ENCODE data around the gene SPEM2. TPM values are rescaled to one million over a fixed set of nuclear protein-coding genes. Genes with fewer than 3 reads are reported as not detected.
A peak's percentile ranks its signal among the peaks of the same experiment; 100 is the strongest.

The SPEM2 gene
- total and polyA plus RNA-seq, 2 of the 8 experiments (the other 6 are each of a cell fraction or from before 2014, with no cell fraction given), result 0.03 TPM; not detected in 1

- CTCF ChIA-PET (ENCODE audit: partially characterized antibody), result interaction anchor here (0.6 to 5.4 kb wide), 25 partner anchors 8 to 144 kb away, joined by 3 to 26 read pairs (median 3); partner anchors contain the start of genes NLGN2, SLC35G6, SPEM2 and TMEM256
- peak overlapping the region; percentile 91 for H3K4me2 ChIP-seq (ENCODE audit: insufficient read depth in 1 of 2, low read depth in 2 of 2, low read length in 2 of 2)
- no peak for FAIRE-seq
- TF ChIP-seq EGR1 (IDR thresholded peaks at IDR 0.05; ENCODE audit: borderline replicate concordance, low read depth, low read length), result no peak
- TF ChIP-seq JUN (IDR thresholded peaks at IDR 0.05; ENCODE audit: low read depth, low read length), result no peak
- peak; percentile 91; the same call in 1 of the 2 replicates for TF ChIP-seq MAFK (IDR thresholded peaks at IDR 0.05; ENCODE audit: low read depth, low read length)
- no peak for TF ChIP-seq TEAD4 (IDR thresholded peaks at IDR 0.05; ENCODE audit: low read depth, low read length)
- TF ChIP-seq BCL11A (IDR thresholded peaks at IDR 0.05; ENCODE audit: low read depth in 2 of 2, low read length in 2 of 2), result no peak
- peak; percentile 7 for TF ChIP-seq KDM4A (IDR thresholded peaks at IDR 0.05; ENCODE audit: low read depth, low read length, severe bottlenecking)
- TF ChIP-seq EZH2 (IDR thresholded peaks at IDR 0.05; ENCODE audit: low read depth, low read length, severe bottlenecking), result no peak
- TF ChIP-seq SIRT6 (IDR thresholded peaks at IDR 0.05; ENCODE audit: low read length), result no peak
- no peak for TF ChIP-seq TAF1 (IDR thresholded peaks at IDR 0.05; ENCODE audit: low read depth, low read length)
- TF ChIP-seq SAP30 (IDR thresholded peaks at IDR 0.05; ENCODE audit: insufficient read depth, insufficient replicate concordance, low read length), result peak; percentile 54
- peak; percentile 67 for TF ChIP-seq ASH2L (IDR thresholded peaks at IDR 0.05; ENCODE audit: low read length)
- peak; percentile 56 to 87; a peak in 3 of 4 replicates for TF ChIP-seq HDAC2 (IDR thresholded peaks at IDR 0.05; ENCODE audit: borderline replicate concordance in 1 of 2, low read depth in 2 of 2, low read length in 2 of 2)
- TF ChIP-seq KDM1A (IDR thresholded peaks at IDR 0.05; ENCODE audit: borderline replicate concordance, low read length), result 0 out of 2 replicates have a peak, but pooled peaks have one; percentile 32
Measured at GRCh38 chr17:7440834-7441195, 15.4 kb downstream of the SPEM2 start.

More at GRCh38 chr17:7440834-7441195, 15.4 kb downstream of the SPEM2 start:
- Histone ChIP-seq H2AK5ac (ENCODE audit: low read depth, low read length) (no peak overlapping the region), H4K5ac (ENCODE audit: insufficient read length, low read depth, low read length) (peak overlapping the region; percentile 71), H3K27ac (ENCODE audit: low read depth, low read length) (peak overlapping the region; percentile 98; the same call in 1 of the 2 replicates), H3K4me3 (ENCODE audit: extremely low read depth in 1 of 4, insufficient read depth in 2 of 4, low read depth in 3 of 4, low read length in 4 of 4) (peak overlapping the region; percentile 50 to 83 (median 67)), H4K91ac (replicated peaks; ENCODE audit: insufficient read length, low read length) (peak overlapping the region; percentile 12), H2AFZ (ENCODE audit: low read length) (no peak overlapping the region), H2BK20ac (ENCODE audit: low read length) (no peak overlapping the region), H4K8ac (ENCODE audit: extremely low read depth, insufficient read depth, low read length) (no peak overlapping the region), H2BK120ac (replicated peaks; ENCODE audit: low read depth, low read length) (no peak overlapping the region), H3K9ac (replicated peaks in 1 of 4; ENCODE audit: extremely low read depth in 1 of 4, low read depth in 3 of 4, low read length in 3 of 4) (peak overlapping the region in 2 of 4 experiments; percentile 94 to 95; a peak in 4 of 7 replicates), H3K9me3 (ENCODE audit: insufficient read depth in 2 of 2, low read depth in 1 of 2, low read length in 1 of 2) (no peaks in the 10 kb centered on the region), H3K23me2 (ENCODE audit: low read depth, low read length) (peaks cover 34% of the 10 kb centered on the region; the same call in 1 of the 2 replicates), H3K36me3 (ENCODE audit: control insufficient read depth in 2 of 4, insufficient read depth in 4 of 4, low read length in 3 of 4) (no peaks in the 10 kb centered on the region), H3K4me1 (replicated peaks in 1 of 4; ENCODE audit: control insufficient read depth in 3 of 4, insufficient read depth in 4 of 4, low read length in 3 of 4) (peaks cover 3 to 35% (median 18%) of the 10 kb centered on the region in 4 experiments), H2BK5ac (ENCODE audit: low read depth, low read length) (no peak overlapping the region; the same call in 1 of the 2 replicates), H3K56ac (replicated peaks; ENCODE audit: insufficient read length, low read depth, low read length) (no peak overlapping the region), H2BK12ac (ENCODE audit: low read depth, low read length) (peak overlapping the region; percentile 62; the same call in 1 of the 2 replicates), H3K79me2 (ENCODE audit: control insufficient read depth in 1 of 2, insufficient read depth in 2 of 2, low read length in 2 of 2) (no peaks in the 10 kb centered on the region), H3K4ac (replicated peaks; ENCODE audit: insufficient read length, low read depth, low read length) (no peak overlapping the region), H4K20me1 (replicated peaks in 1 of 2; ENCODE audit: control insufficient read depth in 1 of 2, insufficient read depth in 2 of 2, low read length in 2 of 2) (no peaks in the 10 kb centered on the region), H3K27me3 (replicated peaks in 1 of 4; ENCODE audit: control insufficient read depth in 3 of 4, extremely low read depth in 1 of 4, insufficient read depth in 3 of 4, low read length in 3 of 4) (peaks cover 2 to 19% (median 13%) of the 10 kb centered on the region in 4 experiments; a peak in 6 of 7 replicates), H3K23ac (ENCODE audit: insufficient read length) (no peak overlapping the region), H3K18ac (ENCODE audit: extremely low read depth, low read length) (peak overlapping the region; percentile 76), H2BK15ac (ENCODE audit: low read length) (no peak overlapping the region; the same call in 1 of the 2 replicates), H3K79me1 (ENCODE audit: low read depth, low read length) (no peaks in the 10 kb centered on the region), H3K14ac (ENCODE audit: insufficient read length) (no peak overlapping the region)
- DNase-seq (ENCODE audit: low read depth in 1 of 2, low spot score in 2 of 2), result no peak
- 0% methylated on average over 10 of the region's 12 CpGs; no CpG with 5 or more reads in 1 of the 2 experiments for whole genome bisulfite sequencing, 2 experiments (ENCODE audit: extremely low coverage in 1 of 2, insufficient coverage in 1 of 2, insufficient read length in 1 of 2, insufficient replicate concordance in 2 of 2, low coverage in 1 of 2, low lambda C conversion rate in 2 of 2, missing lambda C conversion rate in 1 of 2)
- POLR2A ChIA-PET (ENCODE audit: partially characterized antibody), result interaction anchor here (0.6 to 15.5 kb wide), 28 partner anchors 11 to 826 kb away, joined by 3 to 339 read pairs (median 4); partner anchors contain the start of genes ACAP1, NLGN2, POLR2A and SLC35G6

Data from H1 (cell line).